AG04449 (cell line): Measurements from ENCODE around the gene C19orf67.
A peak's percentile ranks its signal among the peaks of the same experiment; 100 is the strongest.

Experiments
- CTCF ChIA-PET: fragments of 350-600 bp; formaldehyde crosslinking; extraction: SDS; loops from one replicate; lab custom pipeline; 2021; ENCODE audit warnings: antibody characterized with exemption; lab: Yijun Ruan, JAX
- POLR2A ChIA-PET: fragments of 400-600, 350-600 bp; formaldehyde crosslinking; extraction: SDS; loops from one replicate; lab custom pipeline; 2020; ENCODE audit warnings: antibody characterized with exemption, inconsistent platforms; lab: Yijun Ruan, JAX
- DNase-seq: peaks from one replicate; pipeline ENCODE4 v3.0.0-alpha.2; 2010; ENCODE audit warnings: low read depth, low spot score
- H3K4me3 ChIP-seq: 2 replicates; pipeline ENCODE4 v1.5.1; 2011; ENCODE audit warnings: low read depth, mild to moderate bottlenecking, control low read depth, low read length
- TF ChIP-seq, protein P1 (sequence below): IDR thresholded peaks from one replicate; pipeline ENCODE4 v1.5.1; 2011; ENCODE audit warnings: mild to moderate bottlenecking, moderate library complexity, low read length, control low read depth, inconsistent platforms; ENCODE audit not compliant: insufficient read depth; ENCODE audit errors: missing control alignments

C19orf67 gene

DNA sequence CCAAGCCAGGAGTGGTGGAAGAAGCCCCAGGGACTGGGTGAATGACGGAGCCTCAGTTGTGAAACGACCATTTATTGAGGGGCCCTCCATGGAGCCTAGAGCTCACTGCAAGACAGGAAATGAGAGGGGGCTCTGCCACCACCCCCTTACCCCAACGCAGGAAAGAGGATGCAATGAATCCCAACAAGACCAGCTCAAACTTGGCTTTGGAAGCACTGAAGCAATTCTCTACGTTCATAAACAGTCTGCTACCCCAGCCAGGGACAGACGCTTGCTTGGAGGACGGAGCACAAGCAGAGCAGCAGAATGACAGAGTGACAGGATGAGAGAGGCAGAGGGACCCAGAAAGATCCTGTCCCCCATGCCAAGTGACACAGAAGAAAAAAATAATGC, 30.9 kb upstream of the C19orf67 start:
- no peak for DNase-seq
- TF ChIP-seq, protein P1, sequence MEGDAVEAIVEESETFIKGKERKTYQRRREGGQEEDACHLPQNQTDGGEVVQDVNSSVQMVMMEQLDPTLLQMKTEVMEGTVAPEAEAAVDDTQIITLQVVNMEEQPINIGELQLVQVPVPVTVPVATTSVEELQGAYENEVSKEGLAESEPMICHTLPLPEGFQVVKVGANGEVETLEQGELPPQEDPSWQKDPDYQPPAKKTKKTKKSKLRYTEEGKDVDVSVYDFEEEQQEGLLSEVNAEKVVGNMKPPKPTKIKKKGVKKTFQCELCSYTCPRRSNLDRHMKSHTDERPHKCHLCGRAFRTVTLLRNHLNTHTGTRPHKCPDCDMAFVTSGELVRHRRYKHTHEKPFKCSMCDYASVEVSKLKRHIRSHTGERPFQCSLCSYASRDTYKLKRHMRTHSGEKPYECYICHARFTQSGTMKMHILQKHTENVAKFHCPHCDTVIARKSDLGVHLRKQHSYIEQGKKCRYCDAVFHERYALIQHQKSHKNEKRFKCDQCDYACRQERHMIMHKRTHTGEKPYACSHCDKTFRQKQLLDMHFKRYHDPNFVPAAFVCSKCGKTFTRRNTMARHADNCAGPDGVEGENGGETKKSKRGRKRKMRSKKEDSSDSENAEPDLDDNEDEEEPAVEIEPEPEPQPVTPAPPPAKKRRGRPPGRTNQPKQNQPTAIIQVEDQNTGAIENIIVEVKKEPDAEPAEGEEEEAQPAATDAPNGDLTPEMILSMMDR: no peak
- H3K4me3 ChIP-seq: peak overlapping the region; percentile 76
- ChIA-PET POLR2A (no interaction called here), CTCF (interaction anchor here (0.9 to 3.9 kb wide), 5 partner anchors 17 to 25 kb away, joined by 3 to 28 read pairs (median 3); partner anchors contain the start of gene ASF1B)

DNA sequence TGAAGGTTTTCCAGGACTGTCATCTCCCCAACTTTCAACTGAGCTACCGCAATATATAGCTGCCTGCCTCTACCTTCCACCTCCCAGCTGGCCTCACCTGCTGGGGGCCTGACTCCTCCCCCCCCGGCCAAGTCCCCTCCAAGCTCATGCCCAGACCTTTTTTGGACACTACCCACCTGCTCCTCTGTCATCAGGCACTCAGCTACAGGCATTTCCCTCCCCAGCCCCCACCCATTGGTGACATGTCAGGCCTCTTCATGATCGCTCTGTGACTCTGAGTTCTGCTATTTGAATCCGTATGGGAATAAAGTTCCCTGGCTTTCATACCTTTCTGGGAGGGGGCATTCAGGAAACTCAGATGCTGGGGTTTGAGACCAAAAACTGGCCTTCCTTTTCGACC, 30.2 kb upstream of the C19orf67 start:
- TF ChIP-seq, protein P1: no peak
- no peak overlapping the region; the same call in 1 of the 2 replicates for H3K4me3 ChIP-seq
- DNase-seq: no peak
- ChIA-PET POLR2A (no interaction called here), CTCF (interaction anchor here (0.7 to 3.9 kb wide), 10 partner anchors 10 to 236 kb away, joined by 3 to 28 read pairs (median 3); partner anchors contain the start of genes ASF1B and MISP3)

DNA sequence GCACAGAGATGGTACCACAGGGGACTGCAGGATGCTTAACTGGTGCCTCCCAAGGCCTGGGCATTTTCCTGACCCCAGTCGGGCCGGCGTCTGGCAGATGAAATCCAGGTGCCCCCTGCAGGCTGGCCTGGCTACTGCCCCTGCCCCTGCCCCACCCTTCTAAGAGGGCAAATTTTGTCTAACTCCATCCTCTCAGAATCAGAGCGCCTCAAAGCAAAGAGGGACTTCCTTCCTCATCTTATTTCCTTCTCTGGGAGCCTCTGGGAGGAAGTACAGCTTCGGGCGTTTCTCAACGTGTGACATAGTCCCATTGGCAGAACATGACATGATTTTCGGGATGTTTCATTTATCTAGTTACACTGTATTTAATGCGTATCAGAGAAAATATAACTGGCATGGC, 29.3 kb upstream of the C19orf67 start:
- CTCF ChIA-PET: interaction anchor here (0.7 to 3.9 kb wide), 13 partner anchors 9 to 242 kb away, joined by 3 to 28 read pairs (median 4); partner anchors contain the start of genes ASF1B and MISP3
- DNase-seq: no peak
- TF ChIP-seq, protein P1: peak; percentile 40
- no peak overlapping the region for H3K4me3 ChIP-seq
- POLR2A ChIA-PET: no interaction called here

DNA sequence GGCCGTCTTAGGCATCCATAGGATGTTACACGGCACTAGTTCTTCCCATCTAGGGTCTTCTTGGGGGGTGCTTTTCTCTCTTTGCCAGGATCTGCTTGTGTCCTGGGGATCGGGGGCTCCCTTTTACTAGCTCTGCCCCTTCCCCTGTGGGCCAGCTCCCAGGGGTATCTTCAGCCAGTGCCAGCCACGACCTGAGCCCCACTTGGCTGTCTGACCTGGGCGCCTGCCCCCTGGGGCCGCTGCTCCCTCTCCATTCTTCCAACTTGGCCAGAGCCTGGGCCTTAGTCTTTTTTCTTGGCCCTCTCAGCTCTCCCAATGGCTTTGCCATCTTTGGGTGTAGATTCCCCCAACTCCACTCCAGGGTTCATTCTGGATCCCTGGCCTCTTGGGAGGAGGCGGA, 28.9 kb upstream of the C19orf67 start:
- CTCF ChIA-PET: interaction anchor here (0.6 to 3.9 kb wide), 13 partner anchors 11 to 241 kb away, joined by 3 to 28 read pairs (median 4); partner anchors contain the start of genes ASF1B and MISP3
- H3K4me3 ChIP-seq: no peak overlapping the region
- DNase-seq: no peak
- TF ChIP-seq, protein P1: no peak
- POLR2A ChIA-PET: no interaction called here

DNA sequence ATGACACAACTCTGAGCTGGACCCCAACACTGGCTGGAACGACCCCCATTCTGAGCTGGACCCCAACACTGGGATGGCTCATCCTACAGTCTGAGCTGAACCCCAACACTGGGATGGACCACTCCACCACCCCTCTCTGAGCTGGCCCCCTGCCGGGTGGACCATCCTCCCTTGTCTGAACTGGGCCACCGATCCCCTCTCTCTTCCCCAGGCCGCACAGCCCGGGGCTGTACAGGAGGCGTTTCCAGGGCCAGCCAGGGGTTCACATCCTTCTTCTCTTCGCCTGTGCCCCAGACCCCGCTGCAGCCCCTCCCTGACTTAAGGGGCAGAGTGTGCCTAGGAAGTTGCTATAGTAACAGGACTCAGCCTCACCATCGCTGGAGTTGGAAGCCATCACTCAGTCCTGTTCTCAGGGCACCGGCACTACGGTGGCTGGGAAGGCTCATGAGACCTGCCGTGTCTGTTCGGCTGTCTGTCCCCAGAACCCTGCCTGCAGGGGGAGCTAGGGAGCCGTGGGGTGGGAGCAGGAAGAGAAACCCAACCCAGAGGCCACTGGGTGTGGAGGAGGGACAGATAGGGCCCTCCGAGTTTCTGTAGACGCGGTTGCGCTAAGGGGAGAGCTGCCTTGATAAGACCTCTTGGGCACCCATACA, 28.3 kb upstream of the C19orf67 start:
- TF ChIP-seq, protein P1: no peak
- CTCF ChIA-PET: interaction anchor here (0.6 to 3.9 kb wide), 12 partner anchors 10 to 241 kb away, joined by 3 to 28 read pairs (median 4); partner anchors contain the start of genes ASF1B and MISP3
- POLR2A ChIA-PET: no interaction called here
- DNase-seq: no peak
- H3K4me3 ChIP-seq: no peak overlapping the region

DNA sequence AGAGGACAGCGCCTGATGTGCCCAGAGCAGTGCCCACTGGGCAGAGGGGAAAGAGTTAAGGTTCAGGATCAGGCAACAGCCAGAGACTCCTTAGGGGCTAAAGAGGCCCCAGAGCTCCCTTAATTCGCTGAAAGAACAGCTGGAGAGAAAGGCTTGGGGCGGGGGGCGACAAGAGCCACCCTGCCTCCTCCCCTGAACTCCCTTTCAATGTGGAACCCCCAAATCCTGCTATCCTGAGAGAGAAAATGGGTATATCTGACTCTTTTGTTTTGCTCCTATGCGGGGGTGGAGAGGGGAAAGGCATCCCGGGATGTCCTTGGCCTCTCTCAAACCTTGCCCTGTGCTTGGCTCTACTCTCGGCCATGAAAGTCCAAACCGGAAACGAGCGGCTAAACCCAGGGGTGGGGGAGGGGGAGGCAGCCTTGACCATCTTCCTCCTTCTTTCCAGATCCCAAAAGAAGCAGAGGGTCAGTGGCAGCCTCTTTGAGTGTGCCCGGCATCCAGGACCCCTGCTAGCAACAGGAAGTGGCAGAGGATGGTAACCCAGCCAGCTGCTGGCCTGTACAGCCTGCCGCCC, 27.3 kb upstream of the C19orf67 start:
- ChIA-PET POLR2A (no interaction called here), CTCF (interaction anchor here (0.8 to 3.9 kb wide), 6 partner anchors 20 to 235 kb away, joined by 4 to 28 read pairs (median 5); partner anchors contain the start of genes ASF1B and MISP3)
- no peak for DNase-seq
- TF ChIP-seq, protein P1: no peak
- no peak overlapping the region for H3K4me3 ChIP-seq
